Neural progenitor cell (in vitro differentiated cells): ENCODE measurements around the gene DPP3.
A peak's percentile ranks its signal among the peaks of the same experiment; 100 is the strongest.

Experiments
- CTCF ChIP-seq: fragments of 200-600 bp; sonication (generic); IDR thresholded peaks from 2 replicates; pipeline ENCODE4 v1.5.1; 2017; ENCODE audit warnings: antibody characterized with exemption, mild to moderate bottlenecking
- EZH2 ChIP-seq: fragments of 200-600 bp; sonication (generic); IDR thresholded peaks from 2 replicates; pipeline ENCODE4 v1.6.1; 2017; ENCODE audit warnings: antibody characterized with exemption, mild to moderate bottlenecking, moderate library complexity

DNA sequence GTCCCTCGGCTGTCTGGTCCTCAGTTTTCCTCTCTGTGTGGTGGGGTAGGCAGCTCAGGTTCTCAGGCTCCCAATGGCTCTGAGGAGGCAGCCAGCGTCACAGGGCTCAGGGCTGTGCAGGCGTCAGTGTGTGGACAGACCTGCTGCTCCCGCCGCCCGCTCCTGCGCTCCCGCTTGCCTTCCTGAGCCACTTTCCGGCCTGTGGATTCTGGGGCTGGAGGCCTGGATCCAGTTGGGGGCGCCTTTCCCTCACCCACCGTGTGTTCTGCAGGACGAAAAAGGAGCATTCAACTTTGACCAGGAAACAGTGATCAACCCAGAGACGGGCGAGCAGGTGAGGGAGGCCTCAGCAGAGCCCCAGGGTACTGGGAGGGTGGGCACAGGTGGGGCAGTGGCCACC, 14.7 kb downstream of the DPP3 start:
- TF ChIP-seq CTCF (peak; percentile 28), EZH2 (no peak)
